ENCODE data around the gene SCIN.

DNA sequence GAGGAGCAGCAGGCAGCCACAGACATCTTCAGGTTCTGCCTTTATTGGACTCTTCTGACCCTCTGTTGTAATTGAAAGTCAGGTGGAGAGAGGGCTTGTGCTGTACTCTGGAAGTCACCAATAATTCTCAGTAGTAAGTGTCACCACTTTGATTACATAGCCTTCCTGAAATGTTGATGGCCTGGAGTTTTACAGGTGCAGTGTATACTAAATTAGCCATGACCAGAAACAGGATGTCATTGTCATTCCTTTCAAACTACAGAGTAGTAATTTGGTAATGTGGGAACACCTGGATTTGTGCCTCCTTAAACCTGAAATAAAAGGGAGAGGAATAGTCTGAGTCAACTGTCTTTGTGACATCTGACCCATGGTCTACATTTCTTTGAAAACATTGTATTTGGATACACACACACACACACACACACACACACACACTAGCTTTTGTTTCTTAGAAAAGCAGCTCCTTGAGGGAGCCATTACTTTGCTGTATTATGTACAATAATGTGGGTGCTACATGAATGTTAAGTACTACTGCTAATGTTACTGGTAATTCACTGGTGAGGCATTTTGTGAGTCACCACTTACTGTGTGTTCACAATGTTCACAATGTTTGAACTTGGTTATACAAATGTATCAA, 136.5 kb downstream of the SCIN start:
- no peak for TF ChIP-seq CTCF (IDR thresholded peaks at IDR 0.05)
- no peak for TF ChIP-seq POLR2A (IDR thresholded peaks at IDR 0.05)

Data from Peyer's patch (tissue), 4 donors.